Dendritic cell treated with granulocyte-macrophage colony-stimulating factor and Interleukin-4, amounts not matched to agents 40 ng/mL and 50 ng/mL, for 4 days (primary cell): ENCODE measurements around the gene PEX5.
"Not testable (repeated sequence)": the region's sequence is repeated elsewhere in the genome, so short reads cannot be mapped to it uniquely, and the experiment has no call there.

Experiments used
- H3K27ac Mint-ChIP-seq: one replicate; pipeline ENCODE4 v1.8.0; 2022; ENCODE audit warnings: mild to moderate bottlenecking, mixed read lengths
- H3K27me3 Mint-ChIP-seq: one replicate; pipeline ENCODE4 v1.8.0; 2022; ENCODE audit warnings: mild to moderate bottlenecking, mixed read lengths
- H3K36me3 Mint-ChIP-seq: one replicate; pipeline ENCODE4 v1.8.0; 2022; ENCODE audit warnings: low read depth, mixed read lengths
- H3K4me1 Mint-ChIP-seq: one replicate; pipeline ENCODE4 v1.8.0; 2022; ENCODE audit warnings: low read depth, mixed read lengths
- H3K4me3 Mint-ChIP-seq: one replicate; pipeline ENCODE4 v1.8.0; 2022; ENCODE audit warnings: mild to moderate bottlenecking, moderate library complexity, mixed read lengths
- H3K9me3 Mint-ChIP-seq: one replicate; pipeline ENCODE4 v1.8.0; 2022; ENCODE audit warnings: mixed read lengths
- intact Hi-C: fragments of 100-400 bp; cut with micrococcal nuclease; formaldehyde crosslinking; loops from one replicate; pipeline ENCODE4 v1.15.0; 2022

PEX5 gene

GRCh38 chr12:7213745-7214144 is 24.3 kb downstream of the PEX5 start:
- H3K4me3 Mint-ChIP-seq, intact Hi-C loops, H3K27me3 Mint-ChIP-seq, H3K27ac Mint-ChIP-seq, H3K9me3 Mint-ChIP-seq, H3K4me1 Mint-ChIP-seq: not testable (repeated sequence)
- H3K36me3 Mint-ChIP-seq: peaks cover 38% of the 10 kb centered on the region

- intact Hi-C loops: no loop called here
- H3K27ac Mint-ChIP-seq: no peak overlapping the region
- no peaks in the 10 kb centered on the region for H3K4me1 Mint-ChIP-seq
- peaks cover 4% of the 10 kb centered on the region for H3K27me3 Mint-ChIP-seq
- H3K9me3 Mint-ChIP-seq: no peaks in the 10 kb centered on the region
- no peak overlapping the region for H3K4me3 Mint-ChIP-seq
- H3K36me3 Mint-ChIP-seq: peaks cover 6% of the 10 kb centered on the region
Observed at GRCh38 chr12:7217475-7218069, 28.1 kb downstream of the PEX5 start.

DNA sequence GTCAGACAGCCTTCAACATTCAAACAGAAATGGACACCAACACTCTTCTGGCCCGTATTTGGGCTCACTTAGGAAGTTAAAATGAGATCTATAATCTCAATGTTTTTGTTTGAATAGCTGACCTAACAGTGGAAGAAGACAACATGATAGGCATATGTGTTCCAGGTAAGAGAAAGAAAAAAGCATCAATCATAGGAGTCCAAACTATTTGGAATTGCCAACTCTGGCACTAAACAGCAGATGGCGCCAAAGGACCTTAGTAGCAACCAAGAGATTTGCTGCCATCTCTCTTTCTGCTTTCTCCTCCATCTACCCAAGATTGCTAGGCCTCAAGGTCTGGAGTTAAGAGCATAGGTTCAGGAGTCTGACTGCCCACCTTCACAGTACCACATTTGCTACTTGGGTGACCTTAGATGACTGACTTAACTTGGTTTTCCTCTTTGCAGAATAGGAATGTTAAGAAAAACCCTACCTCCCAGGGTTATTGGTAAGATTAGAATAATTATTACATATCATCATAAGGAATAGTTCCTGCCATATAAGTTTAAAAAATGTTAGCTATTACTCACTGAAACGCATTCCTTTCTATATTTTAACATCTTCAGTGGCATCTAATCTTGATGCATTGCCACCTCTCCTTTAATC is 30.2 kb downstream of the PEX5 start:
- H3K27me3 Mint-ChIP-seq: peaks cover 4% of the 10 kb centered on the region
- H3K36me3 Mint-ChIP-seq: no peaks in the 10 kb centered on the region
- no peak overlapping the region for H3K4me3 Mint-ChIP-seq
- H3K27ac Mint-ChIP-seq: no peak overlapping the region
- intact Hi-C loops: loop anchor here (1.0 kb wide), 2 partner anchors 241 to 419 kb away; no protein-coding TSS in a partner anchor
- no peaks in the 10 kb centered on the region for H3K4me1 Mint-ChIP-seq
- no peaks in the 10 kb centered on the region for H3K9me3 Mint-ChIP-seq

DNA sequence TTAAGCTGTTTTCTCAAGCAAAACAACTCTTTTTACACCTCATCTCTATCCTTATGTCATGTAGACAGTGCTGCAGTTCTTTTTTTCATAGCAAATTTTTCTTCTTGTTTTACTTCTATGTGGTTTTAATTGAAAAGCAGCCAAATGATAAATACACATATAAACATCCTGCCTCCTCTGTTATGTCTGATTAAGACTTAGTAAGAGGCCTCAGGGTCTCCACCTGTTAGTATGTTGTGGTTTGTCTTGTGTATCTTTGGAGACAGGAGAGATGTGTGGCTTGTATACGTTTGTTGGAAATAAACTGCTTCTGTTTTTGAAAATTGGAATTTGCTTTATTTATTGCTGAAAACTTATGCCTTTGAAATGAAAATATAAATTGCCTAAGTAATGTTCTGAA is 32.0 kb downstream of the PEX5 start:
- H3K4me1 Mint-ChIP-seq: no peaks in the 10 kb centered on the region
- no peak overlapping the region for H3K27ac Mint-ChIP-seq
- intact Hi-C loops: no loop called here
- no peaks in the 10 kb centered on the region for H3K27me3 Mint-ChIP-seq
- no peaks in the 10 kb centered on the region for H3K9me3 Mint-ChIP-seq
- H3K36me3 Mint-ChIP-seq: no peaks in the 10 kb centered on the region
- H3K4me3 Mint-ChIP-seq: no peak overlapping the region

DNA sequence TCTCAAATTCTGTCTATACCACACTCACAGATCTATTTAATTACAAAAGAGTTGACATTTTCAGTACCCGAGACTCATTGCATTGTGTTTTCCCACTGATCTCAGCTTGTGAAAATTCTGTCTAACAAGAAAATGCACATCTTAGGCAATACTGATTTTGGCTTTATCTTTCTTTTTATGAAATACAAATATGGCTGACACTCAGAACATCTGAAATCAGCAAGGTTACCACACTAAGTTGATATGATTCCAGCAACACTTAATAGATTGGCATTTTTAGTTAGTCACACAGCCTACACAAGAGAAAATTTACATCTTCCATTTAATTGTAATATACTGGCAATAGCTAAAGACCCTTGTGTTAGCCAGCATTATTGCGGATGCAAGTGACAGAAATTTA is 40.3 kb downstream of the PEX5 start:
- H3K36me3 Mint-ChIP-seq: no peaks in the 10 kb centered on the region
- intact Hi-C loops: loop anchor here (10.0 kb wide), 1 partner anchor 125 kb away; no protein-coding TSS in a partner anchor

GRCh38 chr12:7241404-7242005 is 52.0 kb downstream of the PEX5 start:
- Mint-ChIP-seq H3K9me3 (no peaks in the 10 kb centered on the region), H3K4me1 (no peaks in the 10 kb centered on the region), H3K4me3 (no peak overlapping the region), H3K27ac (no peak overlapping the region), H3K27me3 (peaks cover 6% of the 10 kb centered on the region), H3K36me3 (no peaks in the 10 kb centered on the region)
- intact Hi-C loops: no loop called here

More for the DNA sequence above, 40.3 kb downstream of the PEX5 start:
- H3K27me3 Mint-ChIP-seq: peaks cover 5% of the 10 kb centered on the region
- H3K4me3 Mint-ChIP-seq: no peak overlapping the region
- H3K4me1 Mint-ChIP-seq: no peaks in the 10 kb centered on the region
- H3K27ac Mint-ChIP-seq: no peak overlapping the region
- H3K9me3 Mint-ChIP-seq: peaks cover 8% of the 10 kb centered on the region

DNA sequence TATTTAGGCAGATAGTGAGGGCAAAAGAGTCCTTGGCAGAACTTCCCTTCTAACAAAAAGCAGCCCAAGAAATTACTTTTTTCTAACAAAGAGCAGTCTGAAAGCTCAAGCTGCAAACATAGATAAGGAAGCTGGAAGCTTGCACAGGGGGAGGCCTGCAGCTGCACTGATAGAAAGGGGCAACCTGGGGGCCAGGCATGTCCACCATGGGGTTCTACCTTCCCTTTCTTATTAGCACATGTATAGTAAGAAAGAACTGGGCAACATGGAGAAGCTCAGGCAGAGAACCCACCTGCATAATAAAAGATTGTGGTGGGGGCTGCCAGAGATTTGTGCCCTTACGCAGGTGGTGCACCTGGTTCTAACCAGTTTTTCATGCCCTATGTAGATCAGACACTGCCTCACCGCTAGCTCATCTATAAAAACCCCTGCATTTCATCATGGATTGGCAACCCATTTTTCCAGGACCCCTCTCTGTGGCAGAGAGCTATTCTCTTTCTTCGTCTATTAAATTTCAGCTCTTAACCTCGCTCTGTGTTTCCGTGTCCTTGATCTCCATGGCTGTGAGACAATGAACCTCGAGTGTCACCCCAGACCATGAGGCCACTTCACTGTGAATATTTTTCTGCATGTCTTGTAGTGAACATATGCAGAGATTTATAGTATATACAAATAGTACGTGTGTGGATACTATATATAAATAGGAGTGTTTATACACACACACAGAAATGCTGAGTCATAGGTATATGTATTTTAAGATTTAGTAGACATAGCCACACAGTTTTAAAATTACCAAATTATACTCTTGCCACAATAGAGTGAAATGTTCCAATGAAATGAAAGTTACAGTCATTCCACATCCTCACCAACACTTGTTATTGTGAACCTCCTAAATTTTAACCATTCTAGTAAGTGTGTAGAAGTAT is 53.0 kb downstream of the PEX5 start:
- H3K27me3 Mint-ChIP-seq: peaks cover 6% of the 10 kb centered on the region
- no peak overlapping the region for H3K4me3 Mint-ChIP-seq
- H3K36me3 Mint-ChIP-seq: no peaks in the 10 kb centered on the region
- no peaks in the 10 kb centered on the region for H3K9me3 Mint-ChIP-seq
- H3K27ac Mint-ChIP-seq: no peak overlapping the region
- H3K4me1 Mint-ChIP-seq: no peaks in the 10 kb centered on the region
- intact Hi-C loops: no loop called here

- intact Hi-C loops, H3K36me3 Mint-ChIP-seq, H3K27ac Mint-ChIP-seq, H3K4me3 Mint-ChIP-seq, H3K4me1 Mint-ChIP-seq, H3K27me3 Mint-ChIP-seq: not testable (repeated sequence)
- H3K9me3 Mint-ChIP-seq: peaks cover 16% of the 10 kb centered on the region
Observed at GRCh38 chr12:7251328-7251996, 62.0 kb downstream of the PEX5 start.

DNA sequence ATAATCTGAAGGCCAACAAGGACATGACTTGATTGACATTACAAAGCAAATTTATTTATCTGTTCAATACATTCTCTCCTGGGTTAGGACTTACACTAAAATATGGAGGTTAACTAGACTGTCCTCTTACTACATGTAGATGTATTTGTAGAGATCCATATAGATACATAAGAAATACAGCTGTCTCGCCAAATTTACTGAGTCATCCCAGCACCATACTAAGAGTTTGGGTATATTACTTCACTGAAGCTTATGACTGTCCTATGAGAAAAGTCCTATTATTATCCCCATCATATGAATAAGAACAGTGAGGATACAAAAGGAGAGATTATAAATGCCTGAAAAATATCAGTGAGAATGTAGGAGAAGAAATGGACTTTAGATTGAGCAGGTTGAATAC is 69.6 kb downstream of the PEX5 start:
- H3K4me1 Mint-ChIP-seq: no peaks in the 10 kb centered on the region
- no peak overlapping the region for H3K27ac Mint-ChIP-seq
- no peaks in the 10 kb centered on the region for H3K36me3 Mint-ChIP-seq
- intact Hi-C loops: no loop called here
- no peak overlapping the region for H3K4me3 Mint-ChIP-seq
- peaks cover 3% of the 10 kb centered on the region for H3K9me3 Mint-ChIP-seq
- H3K27me3 Mint-ChIP-seq: no peaks in the 10 kb centered on the region
